Measurements from ENCODE around the gene HSPBP1.

HSPBP1 gene

DNA sequence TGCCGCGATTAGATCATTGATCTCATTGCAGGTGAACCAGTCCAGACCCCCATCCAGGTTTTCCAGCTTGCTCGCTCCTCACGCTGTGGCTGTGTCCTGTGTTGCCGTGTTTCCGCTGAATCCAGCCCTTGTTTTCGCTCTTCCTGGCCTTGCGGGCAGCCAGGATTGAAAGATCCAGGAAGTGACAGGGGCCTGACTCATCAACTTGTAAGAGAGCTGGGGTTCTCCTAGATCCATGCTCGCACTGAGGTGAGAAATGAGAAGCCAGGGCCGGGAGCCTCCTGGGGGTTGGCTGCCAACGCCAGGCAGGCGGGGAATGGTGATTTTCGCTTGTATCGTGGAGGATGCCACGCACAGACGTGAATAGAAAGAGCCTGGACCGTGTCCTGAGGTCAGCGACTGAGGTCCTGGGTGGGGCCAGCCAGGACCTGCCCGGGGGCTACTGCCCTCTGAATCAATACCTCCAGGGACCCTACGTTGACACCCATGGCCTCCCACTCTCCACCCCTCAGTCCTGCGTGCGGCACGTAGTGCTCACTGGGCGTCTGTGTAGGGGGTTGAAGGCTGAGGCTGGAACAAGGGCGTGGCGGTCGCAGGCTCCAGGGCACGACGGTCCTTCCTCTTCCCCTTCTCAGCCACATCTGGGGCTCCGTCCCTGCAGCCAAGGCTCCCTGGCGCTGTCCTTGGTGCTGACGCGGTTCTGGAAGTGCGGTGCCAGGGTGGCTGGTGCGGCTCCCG, 63.3 kb downstream of the HSPBP1 start (continued):
- TF ChIP-seq PRDM2 (tag by site-specific recombination; IDR thresholded peaks at IDR 0.05; ENCODE audit: borderline replicate concordance) (no peak), ZNF24 (tag by site-specific recombination; IDR thresholded peaks at IDR 0.05) (peak; percentile 96), ZNF16 (tag by site-specific recombination; IDR thresholded peaks at IDR 0.05; ENCODE audit: low read depth) (peak; percentile 19; the same call in 1 of the 2 replicates), ZNF473 (tag by site-specific recombination; IDR thresholded peaks at IDR 0.05) (no peak), ZNF600 (tag by site-specific recombination; IDR thresholded peaks at IDR 0.05) (peak; percentile 91), ZBTB20 (tag by site-specific recombination; IDR thresholded peaks at IDR 0.05) (peak; percentile 94), KLF1 (tag by site-specific recombination; IDR thresholded peaks at IDR 0.05) (peak; percentile 49), HOXC10 (CRISPR knock-in tag; IDR thresholded peaks at IDR 0.05) (peak; percentile 98), ZNF843 (tag by site-specific recombination; IDR thresholded peaks at IDR 0.05) (peak; percentile 66), ZNF214 (tag by site-specific recombination; IDR thresholded peaks at IDR 0.05; ENCODE audit: borderline replicate concordance) (no peak), ZSCAN30 (tag by site-specific recombination; IDR thresholded peaks at IDR 0.05) (peak; percentile 87), ZFP41 (tag by site-specific recombination; IDR thresholded peaks at IDR 0.05; ENCODE audit: borderline replicate concordance) (no peak), SP2 (tag by site-specific recombination; IDR thresholded peaks at IDR 0.05) (peak; percentile 46), KLF7 (tag by site-specific recombination; IDR thresholded peaks at IDR 0.05; ENCODE audit: borderline replicate concordance) (peak; percentile 83; the same call in 1 of the 2 replicates), ZBTB26 (tag by site-specific recombination; optimal IDR thresholded peaks at IDR 0.05) (peak; percentile 29), ZSCAN23 (tag by site-specific recombination; IDR thresholded peaks at IDR 0.05) (no peak), ZNF776 (tag by site-specific recombination; IDR thresholded peaks at IDR 0.05; ENCODE audit: borderline replicate concordance) (no peak), ZNF621 (tag by site-specific recombination; IDR thresholded peaks at IDR 0.05) (no peak), ZBTB44 (tag by site-specific recombination; IDR thresholded peaks at IDR 0.05) (peak; percentile 76; the same call in 1 of the 2 replicates), ZNF202 (tag by site-specific recombination; IDR thresholded peaks at IDR 0.05; ENCODE audit: borderline replicate concordance) (no peak), ZNF701 (tag by site-specific recombination; IDR thresholded peaks at IDR 0.05) (no peak), ZNF394 (tag by site-specific recombination; IDR thresholded peaks at IDR 0.05; ENCODE audit: borderline replicate concordance) (peak; percentile 66), GLI4 (tag by site-specific recombination; IDR thresholded peaks at IDR 0.05) (no peak; the same call in 1 of the 2 replicates), ZNF391 (tag by site-specific recombination; IDR thresholded peaks at IDR 0.05; ENCODE audit: borderline replicate concordance, low read depth) (peak; percentile 92; the same call in 1 of the 2 replicates), ZNF140 (tag by site-specific recombination; IDR thresholded peaks at IDR 0.05) (no peak), SALL2 (tag by site-specific recombination; IDR thresholded peaks at IDR 0.05; ENCODE audit: borderline replicate concordance) (no peak), ZNF223 (tag by site-specific recombination; IDR thresholded peaks at IDR 0.05) (no peak; the same call in 1 of the 2 replicates), GLI2 (tag by site-specific recombination; IDR thresholded peaks at IDR 0.05; ENCODE audit: borderline replicate concordance, low read depth) (no peak)
- TF ChIP-seq, protein P1, sequence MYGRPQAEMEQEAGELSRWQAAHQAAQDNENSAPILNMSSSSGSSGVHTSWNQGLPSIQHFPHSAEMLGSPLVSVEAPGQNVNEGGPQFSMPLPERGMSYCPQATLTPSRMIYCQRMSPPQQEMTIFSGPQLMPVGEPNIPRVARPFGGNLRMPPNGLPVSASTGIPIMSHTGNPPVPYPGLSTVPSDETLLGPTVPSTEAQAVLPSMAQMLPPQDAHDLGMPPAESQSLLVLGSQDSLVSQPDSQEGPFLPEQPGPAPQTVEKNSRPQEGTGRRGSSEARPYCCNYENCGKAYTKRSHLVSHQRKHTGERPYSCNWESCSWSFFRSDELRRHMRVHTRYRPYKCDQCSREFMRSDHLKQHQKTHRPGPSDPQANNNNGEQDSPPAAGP (tag by site-specific recombination; IDR thresholded peaks at IDR 0.05), result peak; percentile 91

Measured in HEK293 (cell line).